Parathyroid adenoma (tissue), 2 donors: ENCODE data around the gene PACS1.

Source experiments
- H2AFZ ChIP-seq: fragments of 300-600 bp; sonication (generic); one replicate; pipeline ENCODE4 v1.7.0; 2017; ENCODE audit warnings: antibody characterized with exemption, mild to moderate bottlenecking
- H3K27ac ChIP-seq: fragments of 300-600 bp; sonication (generic); one replicate; pipeline ENCODE4 v1.7.0; 2017
- H3K27me3 ChIP-seq: fragments of 300-600 bp; sonication (generic); one replicate; pipeline ENCODE4 v1.7.0; 2017; ENCODE audit warnings: low read length; ENCODE audit not compliant: control insufficient read depth, insufficient read depth
- H3K36me3 ChIP-seq: fragments of 300-600 bp; sonication (generic); one replicate; pipeline ENCODE4 v1.7.0; 2017; ENCODE audit warnings: low read length; ENCODE audit not compliant: control insufficient read depth, insufficient read depth
- H3K4me1 ChIP-seq: fragments of 300-600 bp; sonication (generic); one replicate; pipeline ENCODE4 v1.7.0; 2017; ENCODE audit warnings: control low read depth
- H3K4me2 ChIP-seq: fragments of 300-600 bp; sonication (generic); one replicate; pipeline ENCODE4 v1.7.0; 2017; ENCODE audit warnings: low read length
- H3K4me3 ChIP-seq: fragments of 300-600 bp; sonication (generic); one replicate; pipeline ENCODE4 v1.7.0; 2017; ENCODE audit warnings: low read depth, low read length
- H3K79me2 ChIP-seq: fragments of 300-600 bp; sonication (generic); one replicate; pipeline ENCODE4 v1.7.0; 2017; ENCODE audit warnings: control low read depth
- H3K9ac ChIP-seq: fragments of 300-600 bp; sonication (generic); one replicate; pipeline ENCODE4 v1.7.0; 2017; ENCODE audit warnings: mild to moderate bottlenecking
- H3K9me3 ChIP-seq: fragments of 300-600 bp; sonication (generic); one replicate; pipeline ENCODE4 v1.7.0; 2017; ENCODE audit warnings: low read length; ENCODE audit not compliant: control insufficient read depth
- TF ChIP-seq, protein P1 (sequence below): fragments of 300-600 bp; sonication (generic); IDR thresholded peaks from one replicate; pipeline ENCODE4 v1.7.0; 2017; ENCODE audit warnings: antibody characterized with exemption, mild to moderate bottlenecking
- donor health status: primary hyperparathyroidism.

Gene PACS1

DNA sequence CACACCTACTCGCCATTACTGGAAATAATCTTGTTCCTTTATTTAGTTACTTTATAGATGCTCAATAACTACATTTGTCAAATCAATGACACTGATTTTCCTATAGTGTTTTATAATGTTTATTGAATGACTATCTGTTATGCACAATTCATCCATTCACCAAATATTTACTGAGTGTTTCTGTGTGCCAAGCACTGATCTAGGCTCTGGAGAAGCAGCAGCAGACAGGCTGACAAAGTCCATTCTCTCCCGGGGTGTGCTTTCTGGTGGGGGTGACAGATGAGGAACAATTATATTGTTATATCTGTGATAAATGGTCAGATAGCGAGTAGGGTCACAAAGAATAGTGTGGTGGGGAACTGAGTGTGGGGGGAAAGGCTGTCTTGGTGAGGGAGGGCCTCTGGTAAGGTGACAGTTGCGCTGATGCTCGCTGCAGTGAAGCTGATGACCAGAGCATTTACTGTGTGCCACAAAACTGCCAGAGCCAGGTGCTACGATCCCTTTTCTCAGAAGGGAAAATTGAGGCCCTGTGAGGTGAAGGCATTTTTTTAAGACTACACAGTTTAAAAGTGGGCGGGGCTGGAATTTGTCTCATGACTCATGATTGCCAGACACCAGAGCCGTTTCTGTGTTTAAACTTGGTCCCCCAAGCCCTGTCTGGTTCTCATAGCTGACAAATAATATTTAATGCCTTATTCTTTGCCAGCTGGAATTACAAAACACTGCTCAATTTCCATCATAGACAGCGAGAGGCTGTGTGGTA is 10.2 kb downstream of the PACS1 start:
- Histone ChIP-seq H3K9ac (no peak overlapping the region), H3K27me3 (no peaks in the 10 kb centered on the region), H3K36me3 (no peaks in the 10 kb centered on the region), H3K79me2 (peaks cover 14% of the 10 kb centered on the region), H3K27ac (no peak overlapping the region), H3K4me3 (no peak overlapping the region), H3K4me1 (peaks cover 3% of the 10 kb centered on the region), H2AFZ (no peak overlapping the region), H3K9me3 (no peaks in the 10 kb centered on the region), H3K4me2 (no peak overlapping the region)
- TF ChIP-seq, protein P1, sequence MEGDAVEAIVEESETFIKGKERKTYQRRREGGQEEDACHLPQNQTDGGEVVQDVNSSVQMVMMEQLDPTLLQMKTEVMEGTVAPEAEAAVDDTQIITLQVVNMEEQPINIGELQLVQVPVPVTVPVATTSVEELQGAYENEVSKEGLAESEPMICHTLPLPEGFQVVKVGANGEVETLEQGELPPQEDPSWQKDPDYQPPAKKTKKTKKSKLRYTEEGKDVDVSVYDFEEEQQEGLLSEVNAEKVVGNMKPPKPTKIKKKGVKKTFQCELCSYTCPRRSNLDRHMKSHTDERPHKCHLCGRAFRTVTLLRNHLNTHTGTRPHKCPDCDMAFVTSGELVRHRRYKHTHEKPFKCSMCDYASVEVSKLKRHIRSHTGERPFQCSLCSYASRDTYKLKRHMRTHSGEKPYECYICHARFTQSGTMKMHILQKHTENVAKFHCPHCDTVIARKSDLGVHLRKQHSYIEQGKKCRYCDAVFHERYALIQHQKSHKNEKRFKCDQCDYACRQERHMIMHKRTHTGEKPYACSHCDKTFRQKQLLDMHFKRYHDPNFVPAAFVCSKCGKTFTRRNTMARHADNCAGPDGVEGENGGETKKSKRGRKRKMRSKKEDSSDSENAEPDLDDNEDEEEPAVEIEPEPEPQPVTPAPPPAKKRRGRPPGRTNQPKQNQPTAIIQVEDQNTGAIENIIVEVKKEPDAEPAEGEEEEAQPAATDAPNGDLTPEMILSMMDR = no peak

DNA sequence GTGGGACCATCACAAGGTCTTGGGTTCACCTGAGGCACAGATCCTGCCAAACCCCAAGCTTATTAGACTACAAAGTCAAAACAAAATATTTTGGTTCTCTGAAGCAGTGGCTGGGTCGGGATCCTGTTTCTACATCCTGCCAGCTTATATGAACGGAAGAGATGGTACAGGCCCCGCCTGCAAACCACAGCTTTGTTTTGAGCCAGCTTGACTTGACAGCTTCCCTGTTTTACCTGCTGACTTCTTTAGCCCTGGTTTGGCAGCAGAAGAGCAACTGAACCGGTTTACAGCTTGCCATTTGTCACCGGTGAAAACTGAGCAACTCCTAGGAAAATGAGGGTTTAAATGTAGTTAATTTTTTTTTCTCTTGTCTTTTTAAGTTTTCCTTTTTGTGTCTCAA is 11.4 kb downstream of the PACS1 start:
- H3K27ac ChIP-seq = peak overlapping the region; percentile 34
- H3K4me2 ChIP-seq = peak overlapping the region; percentile 55
- H3K9ac ChIP-seq = no peak overlapping the region
- peaks cover 14% of the 10 kb centered on the region for H3K79me2 ChIP-seq
- H3K27me3 ChIP-seq = no peaks in the 10 kb centered on the region
- TF ChIP-seq, protein P1 = no peak
- peaks cover 3% of the 10 kb centered on the region for H3K4me1 ChIP-seq
- H2AFZ ChIP-seq = no peak overlapping the region
- no peaks in the 10 kb centered on the region for H3K9me3 ChIP-seq
- H3K36me3 ChIP-seq = no peaks in the 10 kb centered on the region
- H3K4me3 ChIP-seq = peak overlapping the region; percentile 14

DNA sequence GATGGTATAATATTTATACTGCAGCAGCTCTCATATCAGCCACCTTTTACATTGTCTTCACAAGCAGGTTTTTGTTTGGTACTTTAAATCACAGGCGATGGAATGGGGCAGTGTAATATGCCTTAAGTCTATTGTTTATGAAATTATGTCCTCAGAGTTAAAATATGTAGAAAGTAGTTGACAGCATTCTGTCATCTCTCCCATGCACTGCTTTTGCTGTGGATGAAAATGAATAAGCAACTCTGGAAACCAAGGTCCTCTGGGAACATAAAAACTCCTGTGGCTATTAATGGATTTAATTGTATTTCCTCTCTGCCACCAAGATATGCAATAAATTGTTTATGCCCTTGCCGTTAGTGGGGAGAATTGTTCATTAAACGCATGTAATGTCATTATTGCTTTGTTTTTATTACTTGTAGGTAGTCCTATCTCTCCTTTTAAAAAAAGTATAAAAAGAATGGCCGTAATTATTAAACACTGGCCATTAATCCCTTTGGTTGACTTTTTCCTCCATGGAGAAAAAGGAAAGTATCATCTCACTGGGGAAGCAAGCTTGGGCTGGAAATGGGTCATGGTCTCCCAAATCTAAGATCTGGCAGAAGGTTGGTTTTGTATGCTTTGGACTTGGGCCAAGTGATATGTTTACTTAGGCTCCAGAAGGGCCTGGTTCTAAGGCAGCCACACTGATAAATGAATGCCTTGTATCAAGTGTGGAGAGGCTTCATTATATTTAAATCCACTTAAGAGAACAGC is 13.1 kb downstream of the PACS1 start:
- H3K36me3 ChIP-seq = no peaks in the 10 kb centered on the region
- H3K27me3 ChIP-seq = no peaks in the 10 kb centered on the region
- no peaks in the 10 kb centered on the region for H3K9me3 ChIP-seq
- H3K79me2 ChIP-seq = peaks cover 18% of the 10 kb centered on the region
- no peak overlapping the region for H3K4me2 ChIP-seq
- no peak overlapping the region for H3K4me3 ChIP-seq
- TF ChIP-seq, protein P1 = no peak
- no peak overlapping the region for H3K9ac ChIP-seq
- H2AFZ ChIP-seq = no peak overlapping the region
- H3K27ac ChIP-seq = no peak overlapping the region
- peaks cover 3% of the 10 kb centered on the region for H3K4me1 ChIP-seq

DNA sequence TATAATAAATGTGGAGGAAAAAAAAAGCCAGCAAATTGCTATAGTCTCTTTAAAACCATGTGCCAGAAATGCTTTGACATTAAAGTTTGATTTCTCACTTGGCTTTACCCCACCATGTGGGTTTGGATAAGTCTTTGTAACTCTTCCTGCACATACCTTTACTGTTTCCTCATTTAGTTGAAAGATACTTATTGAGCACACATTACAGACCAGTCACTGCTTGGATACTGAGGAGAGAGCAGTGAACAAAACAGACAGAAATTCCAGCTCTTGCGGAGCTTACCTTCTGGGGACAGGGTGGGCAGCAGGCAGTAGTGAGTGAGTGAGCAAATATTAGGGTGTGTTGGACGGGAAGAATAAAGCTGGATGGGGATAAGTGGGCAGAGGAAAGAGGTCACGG is 13.7 kb downstream of the PACS1 start:
- Histone ChIP-seq H3K9ac (no peak overlapping the region), H3K27ac (no peak overlapping the region), H3K4me1 (peaks cover 3% of the 10 kb centered on the region)

More for the DNA sequence above, 13.7 kb downstream of the PACS1 start:
- Histone ChIP-seq H3K79me2 (peaks cover 18% of the 10 kb centered on the region), H3K4me3 (no peak overlapping the region), H3K27me3 (no peaks in the 10 kb centered on the region), H3K4me2 (no peak overlapping the region), H3K9me3 (no peaks in the 10 kb centered on the region), H3K36me3 (no peaks in the 10 kb centered on the region), H2AFZ (no peak overlapping the region)
- TF ChIP-seq, protein P1 = no peak
